K562 (cell line): ENCODE results near the gene PABPC1L. TPM values are rescaled to one million over a fixed set of nuclear protein-coding genes. Genes with fewer than 3 reads are reported as not detected.

Experiments used
- ESRRB ChIP-seq: fragments of 250-450 bp; sonication (Bioruptor Pico); IDR thresholded peaks from 2 replicates; pipeline ENCODE4 v1.5.0; 2020; ENCODE audit warnings: mild to moderate bottlenecking, moderate library complexity, borderline replicate concordance
- ETV6 ChIP-seq, 3 experiments: fragments of 150-350 bp in 1 of 3; sonication (generic) in 1 of 3; formaldehyde crosslinking in 1 of 3; IDR thresholded peaks; 2 replicates each; pipeline versions ENCODE4 v1.6.1 to v1.8.0; 2014 to 2022; ENCODE audit warnings: borderline replicate concordance in 2 of 3, low read depth in 2 of 3, antibody characterized with exemption in 1 of 3, low read length in 1 of 3, mild to moderate bottlenecking in 1 of 3, missing genetic modification reagents in 1 of 3
- EZH2 ChIP-seq: IDR thresholded peaks from 2 replicates; pipeline ENCODE4 v1.6.1; 2012; ENCODE audit warnings: low read depth, mild to moderate bottlenecking, inconsistent platforms, low read length, borderline replicate concordance
- HOMEZ ChIP-seq: fragments of 250-450 bp; sonication (Bioruptor Pico); IDR thresholded peaks from 2 replicates; pipeline ENCODE4 v1.4.0; 2020; ENCODE audit warnings: mild to moderate bottlenecking, moderate library complexity
- SOX6 ChIP-seq: fragments of 450-650 bp; IDR thresholded peaks from 2 replicates; pipeline ENCODE4 v1.6.1; 2014; ENCODE audit warnings: mild to moderate bottlenecking
- ZBTB2 ChIP-seq: fragments of 450-650 bp; IDR thresholded peaks from 2 replicates; pipeline ENCODE4 v1.6.1; 2016; ENCODE audit warnings: antibody characterized with exemption
- ZKSCAN8 ChIP-seq: fragments of 200-800 bp; sonication (Bioruptor generic); IDR thresholded peaks from 2 replicates; pipeline ENCODE4 v1.6.1; 2016; ENCODE audit warnings: missing genetic modification characterization, missing compliant biosample characterization
- polyA plus RNA-seq, 8 experiments: library from polyadenylated mRNA; depleted of rRNA in 4 of 8; stranded (reverse) in 5 of 8; unstranded in 3 of 8; fragments of >200 nt; fragmentation: Nextera tagmentation in 2 of 8; fragmentation: Illumina TruSeq in 1 of 8; extraction: Ambion mirVana in 2 of 8; extraction: Trizol in 1 of 8; gene quantifications; 2 replicates each; pipeline versions ENCODE4 v1.2.1 to v1.2.3, GENCODE V29; 2011 to 2014; ENCODE audit warnings: inconsistent platforms in 1 of 8, missing spikeins in 1 of 8
- total RNA-seq, 7 experiments: library from RNA; depleted of rRNA in 6 of 7; stranded (reverse); fragments of >200 nt in 6 of 7; fragmentation: Illumina TruSeq in 2 of 7; extraction: Trizol in 2 of 7; gene quantifications; 2 replicates each; pipeline versions ENCODE4 v1.2.1 to v1.2.3, GENCODE V29; 2011 to 2021; ENCODE audit warnings: low replicate concordance in 1 of 7
- TF ChIP-seq, protein P1 (sequence below): fragments of 450-650 bp; IDR thresholded peaks from 2 replicates; pipeline ENCODE4 v1.6.1; 2016; ENCODE audit warnings: low read depth
- TF ChIP-seq, protein P2 (sequence below): fragments of 200-800 bp; sonication (Bioruptor generic); IDR thresholded peaks from 2 replicates; pipeline ENCODE4 v1.6.1; 2017; ENCODE audit warnings: missing genetic modification characterization, missing compliant biosample characterization
- TF ChIP-seq, protein P3 (sequence below): fragments of 250-450 bp; sonication (Bioruptor Pico); IDR thresholded peaks from 2 replicates; pipeline ENCODE4 v1.8.0; 2022; ENCODE audit warnings: inconsistent platforms, mild to moderate bottlenecking, moderate library complexity, borderline replicate concordance
- TF ChIP-seq, protein P4 (sequence below): sonication (generic); formaldehyde crosslinking; IDR thresholded peaks from 2 replicates; pipeline ENCODE4 v1.5.0; 2020; ENCODE audit warnings: missing genetic modification reagents

The PABPC1L gene
- total and polyA plus RNA-seq, 9 of the 15 experiments (the other 6 are each of a cell fraction or from before 2014, with no cell fraction given) = 6.0 to 90.3 (median 15.8) TPM

DNA sequence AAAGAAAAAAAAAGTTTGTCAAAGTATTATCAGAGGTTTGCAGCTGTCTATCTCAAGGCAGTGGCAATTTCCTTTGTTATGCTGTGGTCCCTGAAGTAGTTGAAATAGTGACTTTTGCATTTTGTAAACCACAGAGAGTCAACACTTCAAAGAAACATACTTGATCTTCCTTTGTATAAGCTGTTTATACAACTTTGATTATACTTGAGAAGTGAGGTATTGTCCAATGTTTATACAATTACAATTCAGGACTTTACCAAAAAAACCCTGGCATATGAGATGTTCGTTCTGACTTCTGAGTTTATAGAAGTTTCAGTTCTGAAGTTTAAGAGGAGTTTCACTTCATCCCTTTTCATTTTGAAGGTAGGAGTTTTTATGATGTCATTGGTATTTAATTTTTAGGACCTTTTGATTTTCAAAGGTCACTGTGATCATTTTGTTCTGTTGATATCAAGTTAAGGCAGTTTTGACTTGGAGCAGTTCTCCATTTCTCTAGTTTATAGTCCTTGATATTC is 60.4 kb downstream of the PABPC1L start (continued):
- TF ChIP-seq SOX6 (peak; percentile 92), HOMEZ (CRISPR knock-in tag) (no peak), ESRRB (CRISPR knock-in tag) (no peak), EZH2 (no peak), ETV6 (IDR thresholded peaks at IDR 0.05; ENCODE audit: borderline replicate concordance in 1 of 2, low read depth in 2 of 2, low read length in 1 of 2) (no peak), ETV6 (CRISPR knock-in tag; IDR thresholded peaks at IDR 0.05; ENCODE audit: borderline replicate concordance) (no peak), ZBTB2 (no peak), ZKSCAN8 (CRISPR knock-in tag) (no peak)
- TF ChIP-seq, protein P1, sequence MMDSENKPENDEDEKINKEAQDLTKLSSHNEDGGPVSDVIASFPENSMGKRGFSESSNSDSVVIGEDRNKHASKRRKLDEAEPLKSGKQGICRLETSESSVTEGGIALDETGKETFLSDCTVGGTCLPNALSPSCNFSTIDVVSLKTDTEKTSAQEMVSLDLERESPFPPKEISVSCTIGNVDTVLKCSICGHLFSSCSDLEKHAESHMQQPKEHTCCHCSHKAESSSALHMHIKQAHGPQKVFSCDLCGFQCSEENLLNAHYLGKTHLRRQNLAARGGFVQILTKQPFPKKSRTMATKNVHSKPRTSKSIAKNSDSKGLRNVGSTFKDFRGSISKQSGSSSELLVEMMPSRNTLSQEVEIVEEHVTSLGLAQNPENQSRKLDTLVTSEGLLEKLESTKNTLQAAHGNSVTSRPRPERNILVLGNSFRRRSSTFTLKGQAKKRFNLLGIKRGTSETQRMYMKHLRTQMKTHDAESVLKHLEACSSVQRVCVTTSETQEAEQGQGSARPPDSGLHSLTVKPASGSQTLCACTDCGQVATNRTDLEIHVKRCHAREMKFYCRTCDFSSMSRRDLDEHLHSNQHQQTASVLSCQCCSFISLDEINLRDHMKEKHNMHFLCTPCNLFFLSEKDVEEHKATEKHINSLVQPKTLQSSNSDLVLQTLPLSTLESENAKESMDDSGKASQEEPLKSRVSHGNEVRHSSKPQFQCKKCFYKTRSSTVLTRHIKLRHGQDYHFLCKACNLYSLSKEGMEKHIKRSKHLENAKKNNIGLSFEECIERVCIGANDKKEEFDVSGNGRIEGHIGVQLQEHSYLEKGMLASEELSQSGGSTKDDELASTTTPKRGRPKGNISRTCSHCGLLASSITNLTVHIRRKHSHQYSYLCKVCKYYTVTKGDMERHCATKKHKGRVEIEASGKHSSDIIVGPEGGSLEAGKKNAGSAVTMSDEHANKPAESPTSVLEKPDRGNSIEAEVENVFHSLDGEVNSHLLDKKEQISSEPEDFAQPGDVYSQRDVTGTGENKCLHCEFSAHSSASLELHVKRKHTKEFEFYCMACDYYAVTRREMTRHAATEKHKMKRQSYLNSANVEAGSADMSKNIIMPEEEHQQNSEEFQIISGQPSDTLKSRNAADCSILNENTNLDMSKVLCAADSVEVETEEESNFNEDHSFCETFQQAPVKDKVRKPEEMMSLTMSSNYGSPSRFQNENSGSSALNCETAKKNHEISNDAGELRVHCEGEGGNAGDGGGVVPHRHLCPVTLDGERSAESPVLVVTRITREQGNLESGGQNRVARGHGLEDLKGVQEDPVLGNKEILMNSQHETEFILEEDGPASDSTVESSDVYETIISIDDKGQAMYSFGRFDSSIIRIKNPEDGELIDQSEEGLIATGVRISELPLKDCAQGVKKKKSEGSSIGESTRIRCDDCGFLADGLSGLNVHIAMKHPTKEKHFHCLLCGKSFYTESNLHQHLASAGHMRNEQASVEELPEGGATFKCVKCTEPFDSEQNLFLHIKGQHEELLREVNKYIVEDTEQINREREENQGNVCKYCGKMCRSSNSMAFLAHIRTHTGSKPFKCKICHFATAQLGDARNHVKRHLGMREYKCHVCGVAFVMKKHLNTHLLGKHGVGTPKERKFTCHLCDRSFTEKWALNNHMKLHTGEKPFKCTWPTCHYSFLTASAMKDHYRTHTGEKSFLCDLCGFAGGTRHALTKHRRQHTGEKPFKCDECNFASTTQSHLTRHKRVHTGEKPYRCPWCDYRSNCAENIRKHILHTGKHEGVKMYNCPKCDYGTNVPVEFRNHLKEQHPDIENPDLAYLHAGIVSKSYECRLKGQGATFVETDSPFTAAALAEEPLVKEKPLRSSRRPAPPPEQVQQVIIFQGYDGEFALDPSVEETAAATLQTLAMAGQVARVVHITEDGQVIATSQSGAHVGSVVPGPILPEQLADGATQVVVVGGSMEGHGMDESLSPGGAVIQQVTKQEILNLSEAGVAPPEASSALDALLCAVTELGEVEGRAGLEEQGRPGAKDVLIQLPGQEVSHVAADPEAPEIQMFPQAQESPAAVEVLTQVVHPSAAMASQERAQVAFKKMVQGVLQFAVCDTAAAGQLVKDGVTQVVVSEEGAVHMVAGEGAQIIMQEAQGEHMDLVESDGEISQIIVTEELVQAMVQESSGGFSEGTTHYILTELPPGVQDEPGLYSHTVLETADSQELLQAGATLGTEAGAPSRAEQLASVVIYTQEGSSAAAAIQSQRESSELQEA = no peak
- TF ChIP-seq, protein P2, sequence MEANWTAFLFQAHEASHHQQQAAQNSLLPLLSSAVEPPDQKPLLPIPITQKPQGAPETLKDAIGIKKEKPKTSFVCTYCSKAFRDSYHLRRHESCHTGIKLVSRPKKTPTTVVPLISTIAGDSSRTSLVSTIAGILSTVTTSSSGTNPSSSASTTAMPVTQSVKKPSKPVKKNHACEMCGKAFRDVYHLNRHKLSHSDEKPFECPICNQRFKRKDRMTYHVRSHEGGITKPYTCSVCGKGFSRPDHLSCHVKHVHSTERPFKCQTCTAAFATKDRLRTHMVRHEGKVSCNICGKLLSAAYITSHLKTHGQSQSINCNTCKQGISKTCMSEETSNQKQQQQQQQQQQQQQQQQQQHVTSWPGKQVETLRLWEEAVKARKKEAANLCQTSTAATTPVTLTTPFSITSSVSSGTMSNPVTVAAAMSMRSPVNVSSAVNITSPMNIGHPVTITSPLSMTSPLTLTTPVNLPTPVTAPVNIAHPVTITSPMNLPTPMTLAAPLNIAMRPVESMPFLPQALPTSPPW (CRISPR knock-in tag) = no peak
- TF ChIP-seq, protein P3, sequence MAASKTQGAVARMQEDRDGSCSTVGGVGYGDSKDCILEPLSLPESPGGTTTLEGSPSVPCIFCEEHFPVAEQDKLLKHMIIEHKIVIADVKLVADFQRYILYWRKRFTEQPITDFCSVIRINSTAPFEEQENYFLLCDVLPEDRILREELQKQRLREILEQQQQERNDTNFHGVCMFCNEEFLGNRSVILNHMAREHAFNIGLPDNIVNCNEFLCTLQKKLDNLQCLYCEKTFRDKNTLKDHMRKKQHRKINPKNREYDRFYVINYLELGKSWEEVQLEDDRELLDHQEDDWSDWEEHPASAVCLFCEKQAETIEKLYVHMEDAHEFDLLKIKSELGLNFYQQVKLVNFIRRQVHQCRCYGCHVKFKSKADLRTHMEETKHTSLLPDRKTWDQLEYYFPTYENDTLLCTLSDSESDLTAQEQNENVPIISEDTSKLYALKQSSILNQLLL (CRISPR knock-in tag) = no peak
- TF ChIP-seq, protein P4, sequence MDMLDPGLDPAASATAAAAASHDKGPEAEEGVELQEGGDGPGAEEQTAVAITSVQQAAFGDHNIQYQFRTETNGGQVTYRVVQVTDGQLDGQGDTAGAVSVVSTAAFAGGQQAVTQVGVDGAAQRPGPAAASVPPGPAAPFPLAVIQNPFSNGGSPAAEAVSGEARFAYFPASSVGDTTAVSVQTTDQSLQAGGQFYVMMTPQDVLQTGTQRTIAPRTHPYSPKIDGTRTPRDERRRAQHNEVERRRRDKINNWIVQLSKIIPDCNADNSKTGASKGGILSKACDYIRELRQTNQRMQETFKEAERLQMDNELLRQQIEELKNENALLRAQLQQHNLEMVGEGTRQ (CRISPR knock-in tag) = no peak
